ENCODE results near the gene ISCA1. TPM values are rescaled to one million over a fixed set of nuclear protein-coding genes. Genes with fewer than 3 reads are reported as not detected.

Gene ISCA1
- total and polyA plus RNA-seq, 3 donors from 2014 or later, result 40.9 to 66.2 (median 48.3) TPM

DNA sequence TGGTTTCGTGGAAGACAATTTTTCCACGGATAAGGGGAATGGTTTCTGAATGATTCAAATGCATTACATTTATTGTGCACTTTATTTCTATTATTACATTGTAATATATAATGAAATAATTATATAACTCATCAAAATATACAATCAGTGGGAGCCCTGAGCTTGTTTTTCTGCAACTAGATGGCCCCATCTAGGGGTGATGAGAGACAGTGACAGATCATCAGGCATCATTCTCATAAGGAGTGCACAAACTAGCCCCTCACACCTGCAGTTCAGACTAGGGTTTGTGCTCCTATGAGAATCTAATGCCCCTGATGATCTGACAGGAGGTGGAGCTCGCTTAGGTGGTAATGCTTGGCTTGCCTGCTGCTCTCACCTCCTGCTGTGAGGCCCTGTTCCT, 6.4 kb downstream of the ISCA1 start:
- WGBS, 2 donors, result 78 to 88% methylated on average over 3 of the region's 3 CpGs
- Histone ChIP-seq H3K27ac (no peak overlapping the region), H3K4me3 (no peak overlapping the region), H3K36me3 (ENCODE audit: low read depth, missing control alignments) (no peaks in the 10 kb centered on the region), H3K4me1 (peaks cover 13% of the 10 kb centered on the region), H3K27me3 (no peaks in the 10 kb centered on the region), H3K9me3 (no peaks in the 10 kb centered on the region)
- TF ChIP-seq CTCF (IDR thresholded peaks at IDR 0.05), result no peak
- TF ChIP-seq POLR2A (IDR thresholded peaks at IDR 0.05), result no peak
- no peak for DNase-seq
- intact Hi-C loops (cut with DNase I; ENCODE audit: low total_unique reads), result no loop called here

DNA sequence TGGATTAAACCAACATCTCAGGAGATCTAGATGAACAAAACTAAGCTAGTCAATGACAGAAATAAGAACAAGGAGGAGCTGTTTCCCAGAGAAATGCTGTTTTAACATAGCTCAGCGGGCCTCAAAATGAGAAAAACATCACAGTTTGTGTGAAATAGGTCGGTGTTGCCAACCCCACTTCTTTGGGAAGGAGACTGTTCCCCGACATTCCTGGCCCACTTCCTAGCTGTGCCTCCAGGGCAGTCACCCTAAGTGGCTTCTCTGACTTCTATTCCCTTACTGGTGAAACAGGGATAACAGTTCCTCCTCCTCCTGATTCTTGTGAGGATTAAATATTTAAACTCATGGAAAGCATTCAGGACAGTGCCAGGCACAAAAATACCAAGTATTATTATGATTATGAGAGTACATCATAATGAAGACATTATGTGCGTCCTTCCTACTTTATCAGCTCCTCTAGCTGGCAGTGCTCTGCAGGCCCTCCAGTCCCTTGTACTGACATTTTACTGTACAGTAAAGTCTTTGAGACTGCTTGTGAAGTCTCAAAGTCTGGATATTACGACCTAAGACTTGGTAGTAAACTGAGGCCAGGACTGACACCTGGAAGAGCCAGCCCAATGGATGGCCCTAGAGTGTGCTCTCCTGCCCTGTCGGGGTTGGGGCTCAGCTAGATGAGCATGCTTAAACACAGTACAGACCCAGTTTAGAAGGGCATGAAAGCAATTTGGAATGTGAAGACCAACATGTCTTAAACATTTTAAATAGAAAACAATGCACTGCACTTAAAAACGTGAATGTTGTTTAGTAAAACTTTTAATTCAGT, 7.3 kb downstream of the ISCA1 start:
- WGBS, 2 donors, result 66 to 83% methylated on average over 7 of the region's 7 CpGs
- Histone ChIP-seq H3K27ac (no peak overlapping the region), H3K36me3 (ENCODE audit: low read depth, missing control alignments) (no peaks in the 10 kb centered on the region), H3K9me3 (no peaks in the 10 kb centered on the region), H3K4me3 (no peak overlapping the region), H3K27me3 (no peaks in the 10 kb centered on the region), H3K4me1 (peaks cover 5% of the 10 kb centered on the region)
- TF ChIP-seq CTCF (IDR thresholded peaks at IDR 0.05) (no peak), POLR2A (IDR thresholded peaks at IDR 0.05) (no peak)
- DNase-seq, result no peak
- intact Hi-C loops (cut with DNase I; ENCODE audit: low total_unique reads), result no loop called here

- Histone ChIP-seq H3K4me3 (no peak overlapping the region), H3K27ac (no peak overlapping the region), H3K36me3 (ENCODE audit: low read depth, missing control alignments) (no peaks in the 10 kb centered on the region), H3K27me3 (no peaks in the 10 kb centered on the region), H3K4me1 (no peaks in the 10 kb centered on the region), H3K9me3 (no peaks in the 10 kb centered on the region)
- WGBS, 2 donors, result 93 to 95% methylated on average over 4 of the region's 4 CpGs
- intact Hi-C loops (cut with DNase I; ENCODE audit: low total_unique reads), result no loop called here
- no peak for DNase-seq
- TF ChIP-seq CTCF (IDR thresholded peaks at IDR 0.05), result no peak
- TF ChIP-seq POLR2A (IDR thresholded peaks at IDR 0.05), result no peak
These were observed 10.1 kb downstream of the ISCA1 start for GRCh38 chr9:86272221-86272620.

DNA sequence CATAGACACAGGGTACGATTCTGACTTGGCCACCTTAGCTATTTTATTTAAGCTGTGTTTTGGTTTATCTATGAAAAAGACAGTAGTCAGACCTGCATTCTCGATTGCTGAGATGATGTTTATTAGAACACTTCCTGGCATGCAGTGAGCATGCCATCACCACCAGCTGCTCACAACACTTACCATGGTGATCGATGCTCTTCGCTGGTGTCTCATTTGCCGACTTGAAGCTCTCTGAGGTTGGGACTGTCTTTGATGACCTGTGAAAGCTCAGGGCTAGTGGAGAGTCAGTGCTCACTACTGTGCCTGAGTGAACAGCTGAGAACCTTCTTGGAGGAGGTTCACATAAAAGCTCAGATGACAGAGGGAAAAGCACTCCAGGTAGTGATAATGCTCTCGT, 18.5 kb downstream of the ISCA1 start:
- WGBS, 2 donors, result 86 to 91% methylated on average over 5 to 6 of the region's 6 CpGs
- Histone ChIP-seq H3K9me3 (no peaks in the 10 kb centered on the region), H3K27me3 (no peaks in the 10 kb centered on the region), H3K4me3 (no peak overlapping the region), H3K27ac (no peak overlapping the region), H3K4me1 (no peaks in the 10 kb centered on the region), H3K36me3 (ENCODE audit: low read depth, missing control alignments) (no peaks in the 10 kb centered on the region)
- intact Hi-C loops (cut with DNase I; ENCODE audit: low total_unique reads), result no loop called here
- no peak for DNase-seq
- TF ChIP-seq POLR2A (IDR thresholded peaks at IDR 0.05) (no peak), CTCF (IDR thresholded peaks at IDR 0.05) (no peak)

DNA sequence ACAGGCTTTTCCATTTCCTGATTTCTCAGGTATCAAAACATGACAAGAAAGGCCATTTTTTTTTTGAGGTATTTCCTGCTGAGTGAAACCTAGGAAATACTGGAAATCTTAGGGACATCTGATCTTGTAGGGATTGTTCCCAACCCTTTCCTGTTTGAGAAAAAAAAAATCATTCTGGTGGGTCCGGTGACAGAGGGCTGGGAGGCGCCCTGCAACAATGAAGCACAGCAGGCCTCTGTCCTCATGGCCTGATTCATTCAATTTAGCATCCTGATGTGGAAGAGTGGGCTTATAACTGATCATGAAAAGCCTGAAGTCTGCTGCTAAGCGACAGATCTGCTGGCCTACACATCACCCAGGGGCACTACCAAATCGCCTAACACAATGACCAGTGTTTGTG, 19.8 kb downstream of the ISCA1 start:
- Histone ChIP-seq H3K27ac (no peak overlapping the region), H3K4me1 (no peaks in the 10 kb centered on the region), H3K4me3 (no peak overlapping the region), H3K36me3 (ENCODE audit: low read depth, missing control alignments) (no peaks in the 10 kb centered on the region), H3K27me3 (no peaks in the 10 kb centered on the region), H3K9me3 (no peaks in the 10 kb centered on the region)
- intact Hi-C loops (cut with DNase I; ENCODE audit: low total_unique reads), result no loop called here
- no peak for DNase-seq
- WGBS, 2 donors, result 72 to 92% methylated on average over 4 of the region's 4 CpGs
- TF ChIP-seq CTCF (IDR thresholded peaks at IDR 0.05) (no peak), POLR2A (IDR thresholded peaks at IDR 0.05) (no peak)
